ENCODE measurements around the gene GBA2.

GBA2 gene

GRCh38 chr9:35766997-35767396, 18.0 kb upstream of the GBA2 start:
- DNase-seq (ENCODE audit: low spot score): no peak

- no peak for DNase-seq (ENCODE audit: low spot score)
These were observed 14.8 kb upstream of the GBA2 start for GRCh38 chr9:35763803-35764202.

GRCh38 chr9:35763181-35763580, 14.2 kb upstream of the GBA2 start:
- no peak for DNase-seq (ENCODE audit: low spot score)

- no peak for DNase-seq (ENCODE audit: low spot score)
These were observed 11.6 kb upstream of the GBA2 start for GRCh38 chr9:35760651-35761050.

GRCh38 chr9:35759795-35760194, 10.8 kb upstream of the GBA2 start:
- DNase-seq (ENCODE audit: low spot score): no peak

GRCh38 chr9:35758475-35759050, 9.5 kb upstream of the GBA2 start:
- no peak for DNase-seq (ENCODE audit: low spot score)

- no peak for DNase-seq (ENCODE audit: low spot score)
These were observed 8.9 kb upstream of the GBA2 start for GRCh38 chr9:35757892-35758275.

- DNase-seq (ENCODE audit: low spot score): peak; percentile 31
These were observed 8.3 kb upstream of the GBA2 start for GRCh38 chr9:35757226-35757891.

GRCh38 chr9:35756275-35757225, 7.5 kb upstream of the GBA2 start:
- DNase-seq (ENCODE audit: low spot score): peak; percentile 51

- DNase-seq (ENCODE audit: low spot score): no peak
These were observed 6.0 kb upstream of the GBA2 start for GRCh38 chr9:35755071-35755470.

GRCh38 chr9:35754264-35754663, 5.2 kb upstream of the GBA2 start, which contains the start of gene MSMP:
Gene MSMP, minus strand, starts transcription at chr9:35754276. Its CDS starts 147 bp downstream, at chr9:35754129.
- DNase-seq (ENCODE audit: low spot score): no peak

GRCh38 chr9:35753466-35753865, 4.4 kb upstream of the GBA2 start:
- DNase-seq (ENCODE audit: low spot score): no peak

- DNase-seq (ENCODE audit: low spot score): no peak
These were observed 1.2 kb upstream of the GBA2 start for GRCh38 chr9:35750256-35750531.

- DNase-seq (ENCODE audit: low spot score): no peak
These were observed 657 bp upstream of the GBA2 start for GRCh38 chr9:35749515-35750255.

GRCh38 chr9:35748242-35748857, 678 bp downstream of the GBA2 start:
- DNase-seq (ENCODE audit: low spot score): no peak

GRCh38 chr9:35746583-35746982, 2.4 kb downstream of the GBA2 start:
- no peak for DNase-seq (ENCODE audit: low spot score)

- no peak for DNase-seq (ENCODE audit: low spot score)
These were observed 3.5 kb downstream of the GBA2 start for GRCh38 chr9:35745569-35745968.

GRCh38 chr9:35743880-35744518, 5.0 kb downstream of the GBA2 start:
- no peak for DNase-seq (ENCODE audit: low spot score)

GRCh38 chr9:35743452-35743851, 5.6 kb downstream of the GBA2 start:
- DNase-seq (ENCODE audit: low spot score): no peak

- DNase-seq (ENCODE audit: low spot score): no peak
These were observed 7.3 kb downstream of the GBA2 start for GRCh38 chr9:35741740-35742139.

- no peak for DNase-seq (ENCODE audit: low spot score)
These were observed 8.8 kb downstream of the GBA2 start for GRCh38 chr9:35740243-35740642.

GRCh38 chr9:35738924-35739323, 10.1 kb downstream of the GBA2 start:
- DNase-seq (ENCODE audit: low spot score): no peak
